ENCODE measurements around the gene GTF2H2C. TPM values are rescaled to one million over a fixed set of nuclear protein-coding genes. Genes with fewer than 3 reads are reported as not detected.

GTF2H2C gene
- total and polyA plus RNA-seq, 2 of the 8 experiments (the other 6 are each of a cell fraction or from before 2014, with no cell fraction given): 20.8 to 45.1 TPM

DNA sequence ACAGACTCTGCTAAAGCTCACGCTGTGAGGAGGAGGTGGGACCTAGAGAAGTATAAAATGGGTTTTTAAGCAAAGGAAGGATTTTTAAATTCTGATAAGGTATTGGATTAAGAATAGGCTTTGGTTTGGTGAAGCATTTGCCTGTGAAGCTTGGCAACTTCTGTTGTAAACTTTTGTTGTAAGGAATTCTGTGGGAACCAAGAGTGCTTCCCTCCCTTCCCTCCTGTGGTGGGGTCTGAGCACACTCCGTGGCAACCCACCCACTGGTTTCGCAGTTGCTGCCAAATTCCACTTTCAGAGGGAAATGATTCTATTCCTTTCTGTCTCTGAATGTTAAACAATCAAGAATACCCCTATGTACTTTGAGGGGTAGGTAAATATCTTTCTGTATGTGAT lies 28.6 kb upstream of the GTF2H2C start:
- DNase-seq (ENCODE audit: low read depth in 1 of 2, low spot score in 2 of 2): no peak
- Histone ChIP-seq H3K9ac (replicated peaks in 1 of 4; ENCODE audit: extremely low read depth in 1 of 4, low read depth in 3 of 4, low read length in 3 of 4) (no peak overlapping the region), H2BK15ac (ENCODE audit: low read length) (no peak overlapping the region)
- TF ChIP-seq YY1 (IDR thresholded peaks at IDR 0.05; ENCODE audit: low read depth, low read length) (no peak), TAF7 (optimal IDR thresholded peaks at IDR 0.05; ENCODE audit: borderline replicate concordance, low read depth, low read length) (no peak), NRF1 (IDR thresholded peaks at IDR 0.05; ENCODE audit: low read depth, low read length) (no peak), CREB1 (IDR thresholded peaks at IDR 0.05) (no peak)

More for the DNA sequence above, 28.6 kb upstream of the GTF2H2C start:
- Histone ChIP-seq H2AFZ (ENCODE audit: low read length) (no peak overlapping the region), H3K56ac (replicated peaks; ENCODE audit: insufficient read length, low read depth, low read length) (no peak overlapping the region), H3K79me2 (ENCODE audit: control insufficient read depth in 1 of 2, insufficient read depth in 2 of 2, low read length in 2 of 2) (peaks cover 0 to 10% of the 10 kb centered on the region in 2 experiments; a peak in 1 of 4 replicates), H2AK5ac (ENCODE audit: low read depth, low read length) (no peak overlapping the region), H4K20me1 (replicated peaks in 1 of 2; ENCODE audit: control insufficient read depth in 1 of 2, insufficient read depth in 2 of 2, low read length in 2 of 2) (peaks cover 0 to 2% of the 10 kb centered on the region in 2 experiments), H4K5ac (ENCODE audit: insufficient read length, low read depth, low read length) (no peak overlapping the region), H2BK120ac (replicated peaks; ENCODE audit: low read depth, low read length) (no peak overlapping the region), H3K18ac (ENCODE audit: extremely low read depth, low read length) (no peak overlapping the region), H3K23me2 (ENCODE audit: low read depth, low read length) (no peaks in the 10 kb centered on the region), H3K9me3 (ENCODE audit: insufficient read depth in 2 of 2, low read depth in 1 of 2, low read length in 1 of 2) (no peaks in the 10 kb centered on the region), H3K4me2 (ENCODE audit: insufficient read depth in 1 of 2, low read depth in 2 of 2, low read length in 2 of 2) (no peak overlapping the region), H2BK20ac (ENCODE audit: low read length) (no peak overlapping the region), H3K23ac (ENCODE audit: insufficient read length) (no peak overlapping the region), H2BK12ac (ENCODE audit: low read depth, low read length) (no peak overlapping the region), H3K4ac (replicated peaks; ENCODE audit: insufficient read length, low read depth, low read length) (no peak overlapping the region), H3K27ac (ENCODE audit: low read depth, low read length) (no peak overlapping the region), H4K8ac (ENCODE audit: extremely low read depth, insufficient read depth, low read length) (no peak overlapping the region), H3K36me3 (ENCODE audit: control insufficient read depth in 2 of 4, insufficient read depth in 4 of 4, low read length in 3 of 4) (peaks cover 0 to 2% (median 0%) of the 10 kb centered on the region in 4 experiments; a peak in 1 of 8 replicates), H3K14ac (ENCODE audit: insufficient read length) (no peak overlapping the region), H4K91ac (replicated peaks; ENCODE audit: insufficient read length, low read length) (no peak overlapping the region), H2BK5ac (ENCODE audit: low read depth, low read length) (no peak overlapping the region), H3K4me1 (replicated peaks in 1 of 4; ENCODE audit: control insufficient read depth in 3 of 4, insufficient read depth in 4 of 4, low read length in 3 of 4) (peaks cover 0 to 8% (median 2%) of the 10 kb centered on the region in 4 experiments; a peak in 2 of 7 replicates), H3K4me3 (ENCODE audit: extremely low read depth in 1 of 4, insufficient read depth in 2 of 4, low read depth in 3 of 4, low read length in 4 of 4) (no peak overlapping the region), H3K79me1 (ENCODE audit: low read depth, low read length) (no peaks in the 10 kb centered on the region; the same call in 1 of the 2 replicates), H3K27me3 (replicated peaks in 1 of 4; ENCODE audit: control insufficient read depth in 3 of 4, extremely low read depth in 1 of 4, insufficient read depth in 3 of 4, low read length in 3 of 4) (no peaks in the 10 kb centered on the region)
- ChIA-PET POLR2A (ENCODE audit: partially characterized antibody) (interaction anchor here (1.5 kb wide), 1 partner anchor 13 kb away, joined by 3 read pairs; no protein-coding TSS in a partner anchor), CTCF (ENCODE audit: partially characterized antibody) (no interaction called here)
- 69% methylated on average over 3 of the region's 3 CpGs; no CpG with 5 or more reads in 1 of the 2 experiments for WGBS, 2 experiments (ENCODE audit: extremely low coverage in 1 of 2, insufficient coverage in 1 of 2, insufficient read length in 1 of 2, insufficient replicate concordance in 2 of 2, low coverage in 1 of 2, low lambda C conversion rate in 2 of 2, missing lambda C conversion rate in 1 of 2)
- FAIRE-seq: no peak
